Peyer's patch (tissue), 4 donors: ENCODE measurements around the gene RALGDS. TPM values are rescaled to one million over a fixed set of nuclear protein-coding genes. Genes with fewer than 3 reads are reported as not detected.
"Not testable (repeated sequence)": the region's sequence is repeated elsewhere in the genome, so short reads cannot be mapped to it uniquely, and the experiment has no call there.

ENCODE experiments used
- DNase-seq, 3 donors: peaks; one replicate each; pipeline ENCODE4 v3.0.0-alpha.2; 2017 to 2019
- H3K27ac ChIP-seq, 4 donors: fragments of 200-600 bp; sonication (generic); one replicate each; pipeline ENCODE4 v1.5.1; 2016 to 2019
- H3K27me3 ChIP-seq, 2 donors: fragments of 200-600 bp; sonication (generic); one replicate each; pipeline ENCODE4 v1.5.1; 2019
- H3K36me3 ChIP-seq, 3 donors: fragments of 200-600 bp; sonication (generic); one replicate each; pipeline ENCODE4 v1.5.1; 2016 to 2019
- H3K4me1 ChIP-seq, 4 donors: fragments of 200-600 bp; sonication (generic); one replicate each; pipeline ENCODE4 v1.5.1; 2016 to 2019
- H3K4me3 ChIP-seq, 4 donors: fragments of 200-600 bp; sonication (generic); 1 replicate in 3 of 4; 2 replicates in 1 of 4; pipeline ENCODE4 v1.5.1; 2016 to 2019; ENCODE audit warnings: mild to moderate bottlenecking in 1 of 4
- H3K9me3 ChIP-seq, 4 donors: fragments of 200-600 bp; sonication (generic); one replicate each; pipeline ENCODE4 v1.5.1; 2016 to 2019; ENCODE audit warnings: mild to moderate bottlenecking in 1 of 4
- POLR2A ChIP-seq, 2 donors: fragments of 450-650 bp; IDR thresholded peaks; one replicate each; pipeline ENCODE4 v1.5.1; 2017; ENCODE audit warnings: antibody characterized with exemption in 2 of 2, mild to moderate bottlenecking in 2 of 2, moderate library complexity in 2 of 2
- total RNA-seq, 4 donors: library from RNA; depleted of rRNA; stranded (reverse); fragments of >200 nt; gene quantifications; one replicate each; pipeline ENCODE4 v1.1.0, GENCODE V29; 2016
- TF ChIP-seq, protein P1 (sequence below), 6 experiments: fragments of 450-650 bp in 4 of 6; fragments of 200-600 bp in 2 of 6; sonication (generic) in 1 of 6; IDR thresholded peaks; one replicate each; pipeline ENCODE4 v1.5.1; 2017 to 2019; ENCODE audit warnings: antibody characterized with exemption in 6 of 6, mild to moderate bottlenecking in 3 of 6, moderate library complexity in 1 of 6

Gene RALGDS
- 100 to 1,000 TPM in 2 of 4 donors, 10 to 100 TPM in 2; 53.1 to 237 (median 139) TPM for total RNA-seq

DNA sequence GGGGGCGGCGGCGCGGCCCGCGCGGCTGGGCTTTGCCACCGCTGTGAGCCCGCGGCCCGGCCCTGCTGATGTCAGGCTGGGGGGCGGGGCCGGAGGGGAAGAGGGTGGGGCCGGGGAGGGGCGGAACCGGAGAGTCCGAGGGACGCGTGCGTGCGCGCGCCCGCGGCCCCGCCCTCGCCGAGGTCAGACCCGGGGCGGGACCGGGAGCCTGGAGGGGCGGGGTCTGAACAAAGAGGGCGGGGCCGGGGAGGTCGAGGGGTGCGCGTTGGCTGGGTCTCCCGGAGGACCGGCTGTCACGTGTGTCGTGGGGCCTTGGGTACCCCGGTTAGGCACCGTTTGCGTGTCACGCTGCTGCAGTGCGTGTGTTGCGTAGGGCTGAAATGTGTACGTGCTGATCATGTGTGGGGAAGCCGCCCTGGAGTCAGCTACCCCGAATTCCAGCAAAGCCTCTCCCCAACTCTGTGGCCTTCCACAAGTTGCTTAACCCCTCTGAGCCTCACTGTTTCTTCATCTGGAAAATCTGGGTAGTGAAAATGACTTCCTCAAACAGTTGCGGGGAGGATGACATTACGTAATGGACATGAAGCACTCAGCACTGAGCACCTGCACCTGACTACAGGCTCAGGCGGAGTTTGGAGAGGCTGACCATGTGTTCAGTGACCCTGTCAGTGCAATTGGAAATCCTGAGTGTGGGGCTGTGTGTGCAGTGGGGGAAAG lies at the start of gene RALGDS:
Gene RALGDS (minus strand): TSS at position 43 of the 717 bp plus-strand sequence. CDS start 86 bp downstream, outside the sequence.
- H3K9me3 ChIP-seq: no peaks in the 10 kb centered on the region
- TF ChIP-seq, protein P1, sequence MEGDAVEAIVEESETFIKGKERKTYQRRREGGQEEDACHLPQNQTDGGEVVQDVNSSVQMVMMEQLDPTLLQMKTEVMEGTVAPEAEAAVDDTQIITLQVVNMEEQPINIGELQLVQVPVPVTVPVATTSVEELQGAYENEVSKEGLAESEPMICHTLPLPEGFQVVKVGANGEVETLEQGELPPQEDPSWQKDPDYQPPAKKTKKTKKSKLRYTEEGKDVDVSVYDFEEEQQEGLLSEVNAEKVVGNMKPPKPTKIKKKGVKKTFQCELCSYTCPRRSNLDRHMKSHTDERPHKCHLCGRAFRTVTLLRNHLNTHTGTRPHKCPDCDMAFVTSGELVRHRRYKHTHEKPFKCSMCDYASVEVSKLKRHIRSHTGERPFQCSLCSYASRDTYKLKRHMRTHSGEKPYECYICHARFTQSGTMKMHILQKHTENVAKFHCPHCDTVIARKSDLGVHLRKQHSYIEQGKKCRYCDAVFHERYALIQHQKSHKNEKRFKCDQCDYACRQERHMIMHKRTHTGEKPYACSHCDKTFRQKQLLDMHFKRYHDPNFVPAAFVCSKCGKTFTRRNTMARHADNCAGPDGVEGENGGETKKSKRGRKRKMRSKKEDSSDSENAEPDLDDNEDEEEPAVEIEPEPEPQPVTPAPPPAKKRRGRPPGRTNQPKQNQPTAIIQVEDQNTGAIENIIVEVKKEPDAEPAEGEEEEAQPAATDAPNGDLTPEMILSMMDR (IDR thresholded peaks at IDR 0.05): no peak
- peak in 1 of 2 donors; percentile 36 for TF ChIP-seq POLR2A (IDR thresholded peaks at IDR 0.05)
- H3K4me1 ChIP-seq: peaks cover 12 to 73% (median 33%) of the 10 kb centered on the region in 4 donors
- peak within 1 kb of the TSS; percentile 76 to 92 (median 84) for H3K4me3 ChIP-seq
- peak within 1 kb of the TSS; percentile 87 to 92 (median 90) for H3K27ac ChIP-seq
- H3K27me3 ChIP-seq: no peaks in the 10 kb centered on the region
- peak; percentile 94 to 96 (median 96) for DNase-seq
- no peaks in the 10 kb centered on the region for H3K36me3 ChIP-seq

DNA sequence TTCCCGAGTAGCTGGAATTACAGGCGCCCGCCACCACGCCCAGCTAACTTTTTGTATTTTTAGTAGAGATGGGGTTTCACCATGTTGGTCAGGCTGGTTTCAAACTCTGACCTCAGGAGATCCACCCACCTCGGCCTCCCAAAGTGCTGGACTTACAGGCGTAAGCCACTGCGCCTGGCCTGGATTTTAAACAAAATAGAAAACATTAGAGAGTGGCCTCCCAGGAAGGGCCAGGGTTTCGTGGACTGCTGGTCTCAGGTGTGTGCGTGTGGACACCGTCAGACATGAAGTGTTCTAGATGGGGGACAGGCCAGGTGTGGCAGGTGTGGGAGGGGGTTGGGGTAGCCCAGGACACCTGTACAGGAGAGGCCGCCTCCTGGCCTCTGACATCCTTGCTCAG lies 49.7 kb upstream of the RALGDS start:
- Histone ChIP-seq H3K27me3 (no peaks in the 10 kb centered on the region), H3K36me3 (no peaks in the 10 kb centered on the region), H3K4me1 (peaks cover 0 to 5% (median 0%) of the 10 kb centered on the region in 4 donors), H3K4me3 (no peak overlapping the region), H3K27ac (no peak overlapping the region), H3K9me3 (no peaks in the 10 kb centered on the region)
- DNase-seq: peak in 1 of 3 donors; percentile 43
- TF ChIP-seq, protein P1 (IDR thresholded peaks at IDR 0.05): no peak
- TF ChIP-seq POLR2A (IDR thresholded peaks at IDR 0.05): no peak

DNA sequence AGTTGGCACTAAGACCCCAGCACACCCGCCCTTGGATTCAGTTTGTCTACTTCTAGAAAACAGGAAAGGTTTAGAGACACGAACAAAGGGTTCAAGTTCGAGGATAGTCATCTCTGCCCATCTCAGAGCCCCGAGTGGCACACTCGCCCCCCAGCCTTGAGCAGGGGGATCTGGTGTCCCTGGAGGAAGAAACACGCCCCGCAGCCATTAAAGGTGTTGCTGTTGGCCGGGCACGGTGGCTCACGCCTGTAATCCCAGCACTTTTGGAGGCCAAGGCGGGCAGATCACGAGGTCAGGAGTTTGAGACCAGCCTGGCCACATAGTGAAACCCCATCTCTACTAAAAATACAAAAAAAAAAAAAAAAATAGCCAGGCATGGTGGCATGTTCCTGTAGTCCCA lies 48.6 kb upstream of the RALGDS start:
- H3K4me1 ChIP-seq, H3K36me3 ChIP-seq, DNase-seq, H3K9me3 ChIP-seq, H3K4me3 ChIP-seq, H3K27ac ChIP-seq, H3K27me3 ChIP-seq: not testable (repeated sequence)

DNA sequence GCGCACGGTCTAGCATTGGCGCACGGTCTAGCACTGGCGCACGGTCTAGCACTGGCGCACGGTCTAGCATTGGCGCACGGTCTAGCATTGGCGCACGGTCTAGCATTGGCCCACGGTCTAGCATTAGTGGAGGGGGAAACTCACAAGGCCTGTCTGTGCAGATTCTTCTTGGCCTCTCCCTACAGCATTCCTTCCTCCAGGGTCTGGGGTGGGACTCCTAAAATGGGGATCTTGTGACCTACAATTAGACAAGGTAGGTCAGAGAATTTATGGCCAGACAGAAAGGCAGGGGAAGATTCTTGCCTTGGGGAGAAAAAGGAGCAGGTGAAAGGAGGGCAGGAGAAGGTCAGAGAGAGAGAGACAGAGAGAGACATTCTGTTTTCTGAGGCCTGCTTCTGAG lies 48.1 kb upstream of the RALGDS start:
- Histone ChIP-seq H3K27ac (no peak overlapping the region), H3K36me3 (no peaks in the 10 kb centered on the region)
- DNase-seq: no peak

DNA sequence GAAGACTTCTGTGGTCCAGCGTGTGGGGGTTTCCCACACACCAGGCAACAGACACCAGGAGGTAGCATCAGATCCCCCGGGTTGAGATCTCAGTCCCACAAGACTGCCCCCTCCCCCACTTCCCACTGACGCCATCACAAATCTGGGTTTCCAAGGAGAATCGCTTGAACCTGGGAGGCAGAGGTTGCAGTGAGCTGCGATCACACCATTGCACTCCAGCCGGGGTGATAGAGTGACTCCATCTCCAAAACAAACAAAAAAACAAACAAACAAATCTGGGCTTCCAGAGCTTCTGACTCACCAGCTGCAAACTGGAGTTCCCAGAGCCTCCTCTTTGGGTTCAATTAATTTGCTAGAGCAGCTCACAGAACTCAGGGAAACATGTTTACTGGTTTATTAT lies 47.4 kb upstream of the RALGDS start:
- no peak overlapping the region for H3K27ac ChIP-seq
- H3K9me3 ChIP-seq: no peaks in the 10 kb centered on the region
- H3K27me3 ChIP-seq: no peaks in the 10 kb centered on the region
- H3K4me3 ChIP-seq: no peak overlapping the region
- no peaks in the 10 kb centered on the region for H3K36me3 ChIP-seq
- TF ChIP-seq POLR2A (IDR thresholded peaks at IDR 0.05): no peak
- TF ChIP-seq, protein P1 (IDR thresholded peaks at IDR 0.05): no peak
- DNase-seq: no peak
- peaks cover 0 to 10% (median 4%) of the 10 kb centered on the region in 4 donors for H3K4me1 ChIP-seq

More for the DNA sequence above, 48.1 kb upstream of the RALGDS start:
- no peak for TF ChIP-seq POLR2A (IDR thresholded peaks at IDR 0.05)
- TF ChIP-seq, protein P1 (IDR thresholded peaks at IDR 0.05): no peak
- Histone ChIP-seq H3K27me3 (no peaks in the 10 kb centered on the region), H3K4me3 (no peak overlapping the region), H3K9me3 (no peaks in the 10 kb centered on the region), H3K4me1 (peaks cover 0 to 5% (median 2%) of the 10 kb centered on the region in 4 donors)

DNA sequence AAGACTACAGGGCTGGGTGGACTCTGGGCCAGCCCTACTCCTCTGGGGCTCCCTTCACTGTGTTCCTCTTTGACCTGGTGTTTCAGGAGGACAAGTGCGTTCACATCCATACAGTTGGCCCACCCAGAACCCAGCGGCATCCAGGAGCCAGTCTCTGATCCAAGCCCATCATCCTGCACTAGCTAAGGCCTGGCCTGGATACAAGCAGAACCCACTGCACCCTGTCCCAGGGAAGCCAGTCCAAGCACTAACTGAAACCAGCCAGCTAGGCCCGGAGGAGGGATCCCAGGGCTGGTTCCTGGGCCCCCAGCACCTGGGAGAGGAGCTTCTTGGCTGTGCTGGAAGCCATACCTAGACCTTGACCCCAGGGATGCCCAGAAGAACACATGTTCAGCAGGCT lies 46.7 kb upstream of the RALGDS start:
- no peak for TF ChIP-seq POLR2A (IDR thresholded peaks at IDR 0.05)
- TF ChIP-seq, protein P1 (IDR thresholded peaks at IDR 0.05): no peak

More for the DNA sequence above, 46.7 kb upstream of the RALGDS start:
- peaks cover 0 to 16% (median 5%) of the 10 kb centered on the region in 4 donors for H3K4me1 ChIP-seq
- H3K9me3 ChIP-seq: no peaks in the 10 kb centered on the region
- no peaks in the 10 kb centered on the region for H3K36me3 ChIP-seq
- no peak overlapping the region for H3K4me3 ChIP-seq
- H3K27ac ChIP-seq: no peak overlapping the region
- peak in 2 of 3 donors; percentile 25 for DNase-seq
- no peaks in the 10 kb centered on the region for H3K27me3 ChIP-seq
